AG08395 (cell line): ENCODE data around the gene MAGI1.
A peak's percentile ranks its signal among the peaks of the same experiment; 100 is the strongest.

Source experiments
- DNase-seq: peaks from one replicate; pipeline ENCODE4 v3.0.0; 2012; ENCODE audit warnings: mixed read lengths, low spot score

Gene MAGI1

GRCh38 chr3:65793495-65794200 is 245.1 kb downstream of the MAGI1 start:
- DNase-seq, result no peak

- no peak for DNase-seq
These were observed 250.3 kb downstream of the MAGI1 start for GRCh38 chr3:65788461-65788860.

GRCh38 chr3:65787827-65788226 is 250.9 kb downstream of the MAGI1 start:
- no peak for DNase-seq

- no peak for DNase-seq
These were observed 251.4 kb downstream of the MAGI1 start for GRCh38 chr3:65787340-65787739.

GRCh38 chr3:65786890-65787289 is 251.8 kb downstream of the MAGI1 start:
- no peak for DNase-seq

- peak; percentile 37 for DNase-seq
These were observed 253.6 kb downstream of the MAGI1 start for GRCh38 chr3:65785065-65785645.

- DNase-seq, result no peak
These were observed 255.6 kb downstream of the MAGI1 start for GRCh38 chr3:65783117-65783516.

- no peak for DNase-seq
These were observed 257.1 kb downstream of the MAGI1 start for GRCh38 chr3:65781594-65781993.

- DNase-seq, result no peak
These were observed 259.3 kb downstream of the MAGI1 start for GRCh38 chr3:65779390-65779789.

GRCh38 chr3:65778968-65779367 is 259.8 kb downstream of the MAGI1 start:
- peak; percentile 13 for DNase-seq

- DNase-seq, result no peak
These were observed 261.7 kb downstream of the MAGI1 start for GRCh38 chr3:65777050-65777449.

GRCh38 chr3:65776494-65776893 is 262.2 kb downstream of the MAGI1 start:
- DNase-seq, result peak; percentile 67

- DNase-seq, result no peak
These were observed 262.6 kb downstream of the MAGI1 start for GRCh38 chr3:65776081-65776480.

GRCh38 chr3:65772758-65773157 is 266.0 kb downstream of the MAGI1 start:
- DNase-seq, result no peak

- no peak for DNase-seq
These were observed 271.2 kb downstream of the MAGI1 start for GRCh38 chr3:65767551-65767950.

- no peak for DNase-seq
These were observed 276.5 kb downstream of the MAGI1 start for GRCh38 chr3:65762235-65762580.

GRCh38 chr3:65761446-65762234 is 277.1 kb downstream of the MAGI1 start:
- DNase-seq, result no peak

GRCh38 chr3:65758876-65759598 is 279.7 kb downstream of the MAGI1 start:
- no peak for DNase-seq

- DNase-seq, result no peak
These were observed 280.3 kb downstream of the MAGI1 start for GRCh38 chr3:65758438-65758837.

GRCh38 chr3:65752636-65753035 is 286.1 kb downstream of the MAGI1 start:
- no peak for DNase-seq

GRCh38 chr3:65751123-65751700 is 287.5 kb downstream of the MAGI1 start:
- DNase-seq, result peak; percentile 47

- no peak for DNase-seq
These were observed 289.7 kb downstream of the MAGI1 start for GRCh38 chr3:65749066-65749465.
